ENCODE data around the gene UBTD2.

UBTD2 gene

GRCh38 chr5:172169216-172169615 lies 114.3 kb downstream of the UBTD2 start:
- DNase-seq (ENCODE audit: low read depth) = no peak

GRCh38 chr5:172168311-172168710 lies 115.3 kb downstream of the UBTD2 start:
- DNase-seq (ENCODE audit: low read depth) = no peak

DNA sequence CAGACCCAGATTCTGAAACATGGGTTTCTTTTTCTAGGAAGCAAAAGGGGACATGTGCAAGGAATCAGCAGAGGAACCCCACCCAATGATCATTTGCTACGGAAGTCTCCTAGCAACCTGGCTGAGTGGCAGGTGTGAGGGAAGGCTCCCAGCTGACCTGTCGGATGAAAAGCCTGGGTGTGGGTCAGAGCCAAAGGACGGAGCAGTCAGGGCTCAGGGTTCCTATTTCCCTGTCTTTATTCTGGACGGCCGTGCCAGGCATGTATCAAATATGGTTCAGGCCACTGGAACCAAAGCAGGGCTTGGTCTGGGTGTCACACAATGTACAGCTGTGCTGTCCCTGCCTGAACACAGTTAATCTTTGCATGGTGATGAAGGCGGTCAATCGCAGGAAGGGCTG lies 115.7 kb downstream of the UBTD2 start:
- no peak for DNase-seq (ENCODE audit: low read depth)

GRCh38 chr5:172166030-172166826 lies 117.3 kb downstream of the UBTD2 start:
- no peak for DNase-seq (ENCODE audit: low read depth)

DNA sequence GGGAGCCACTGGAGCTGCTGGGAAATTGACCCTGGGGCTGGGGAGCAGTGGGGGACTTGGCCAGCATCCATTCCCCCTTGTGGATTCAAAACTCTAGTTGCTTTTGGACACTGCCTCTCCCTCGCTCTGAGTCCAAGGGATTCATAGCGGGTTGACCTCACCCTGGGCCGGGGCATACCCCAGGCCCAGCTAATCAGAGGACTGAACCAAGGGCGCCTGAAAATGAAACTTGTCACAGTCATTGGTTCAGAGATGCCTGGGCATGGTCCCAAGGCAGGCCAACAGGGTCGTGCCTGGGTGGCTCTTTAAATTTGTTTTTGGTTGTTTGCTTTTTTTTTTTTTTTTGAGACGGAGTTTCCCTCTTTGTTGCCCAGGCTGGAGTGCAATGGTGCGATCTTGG lies 118.1 kb downstream of the UBTD2 start:
- no peak for DNase-seq (ENCODE audit: low read depth)

- no peak for DNase-seq (ENCODE audit: low read depth)
These were observed 118.8 kb downstream of the UBTD2 start for GRCh38 chr5:172164769-172165212.

DNA sequence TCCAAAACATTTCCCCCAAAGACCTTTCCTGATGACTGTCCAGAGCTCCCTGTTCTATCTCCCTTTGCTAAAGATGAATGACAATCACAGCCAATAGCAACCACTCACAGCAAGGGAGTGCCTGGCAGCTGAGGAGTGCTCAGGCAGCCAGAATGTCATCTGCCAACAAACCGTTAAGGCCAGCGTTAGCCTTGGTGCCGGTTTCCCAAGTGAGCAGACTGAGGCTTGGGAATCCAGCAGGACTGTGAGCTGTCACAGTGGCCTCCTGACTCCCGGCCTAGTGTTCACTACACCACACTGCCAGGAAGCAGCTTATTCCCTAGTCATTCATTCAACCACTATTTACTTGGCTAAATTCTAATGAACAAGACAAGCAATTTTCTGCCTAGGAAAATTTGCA lies 120.2 kb downstream of the UBTD2 start:
- no peak for DNase-seq (ENCODE audit: low read depth)

- DNase-seq (ENCODE audit: low read depth) = no peak
These were observed 120.6 kb downstream of the UBTD2 start for GRCh38 chr5:172162987-172163343.

GRCh38 chr5:172162323-172162986 lies 121.1 kb downstream of the UBTD2 start:
- no peak for DNase-seq (ENCODE audit: low read depth)

DNA sequence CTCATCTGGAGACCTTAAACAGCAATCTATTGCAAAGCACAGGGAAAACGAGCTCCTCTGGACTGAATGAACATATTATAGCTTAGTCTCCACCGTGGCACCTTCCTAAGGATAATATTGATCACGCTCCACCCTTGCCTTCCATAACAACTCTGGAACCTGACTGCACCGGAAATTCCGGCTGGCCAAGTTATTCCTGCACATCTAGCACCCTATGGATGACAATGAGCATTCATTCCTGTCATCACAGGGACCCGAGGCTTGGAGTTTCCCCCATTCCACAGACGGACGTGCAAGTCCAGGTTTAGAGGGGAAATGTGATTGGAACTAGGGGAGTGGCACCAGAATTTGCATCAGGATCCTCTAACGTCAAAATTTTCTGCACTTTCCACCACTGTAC lies 123.1 kb downstream of the UBTD2 start:
- DNase-seq (ENCODE audit: low read depth) = no peak

All from HS-5 (cell line).